ENCODE results near the gene TTC7B.

GRCh38 chr14:90669731-90670130 is 146.5 kb downstream of the TTC7B start:
- no peak for TF ChIP-seq CTCF (conservative IDR thresholded peaks at IDR 0.05)
- no peak for TF ChIP-seq ZFX (IDR thresholded peaks at IDR 0.05)

Measured in C4-2B (cell line).